Measurements from ENCODE around the gene DLG2.

DNA sequence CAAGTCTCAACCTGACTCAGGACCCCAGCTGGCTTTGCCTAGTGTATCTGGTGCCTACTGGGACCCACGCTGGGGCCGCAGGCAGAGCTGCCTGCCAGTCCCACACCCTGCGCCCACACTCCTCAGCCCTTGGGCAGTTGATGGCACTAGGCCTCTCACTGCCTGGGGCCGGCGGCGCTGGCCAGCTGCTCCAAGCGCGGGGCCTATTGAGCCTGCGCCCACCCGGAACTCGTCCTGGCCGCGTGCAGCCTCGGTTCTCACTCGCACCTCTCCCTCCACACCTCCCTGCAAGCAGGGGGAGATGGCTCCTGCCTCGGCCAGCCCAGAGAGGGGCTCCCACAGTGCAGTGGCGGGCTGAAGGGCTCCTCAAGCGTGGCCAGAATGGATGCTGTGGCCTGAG lies 1432.4 kb downstream of the DLG2 start:
- TF ChIP-seq, protein P1, sequence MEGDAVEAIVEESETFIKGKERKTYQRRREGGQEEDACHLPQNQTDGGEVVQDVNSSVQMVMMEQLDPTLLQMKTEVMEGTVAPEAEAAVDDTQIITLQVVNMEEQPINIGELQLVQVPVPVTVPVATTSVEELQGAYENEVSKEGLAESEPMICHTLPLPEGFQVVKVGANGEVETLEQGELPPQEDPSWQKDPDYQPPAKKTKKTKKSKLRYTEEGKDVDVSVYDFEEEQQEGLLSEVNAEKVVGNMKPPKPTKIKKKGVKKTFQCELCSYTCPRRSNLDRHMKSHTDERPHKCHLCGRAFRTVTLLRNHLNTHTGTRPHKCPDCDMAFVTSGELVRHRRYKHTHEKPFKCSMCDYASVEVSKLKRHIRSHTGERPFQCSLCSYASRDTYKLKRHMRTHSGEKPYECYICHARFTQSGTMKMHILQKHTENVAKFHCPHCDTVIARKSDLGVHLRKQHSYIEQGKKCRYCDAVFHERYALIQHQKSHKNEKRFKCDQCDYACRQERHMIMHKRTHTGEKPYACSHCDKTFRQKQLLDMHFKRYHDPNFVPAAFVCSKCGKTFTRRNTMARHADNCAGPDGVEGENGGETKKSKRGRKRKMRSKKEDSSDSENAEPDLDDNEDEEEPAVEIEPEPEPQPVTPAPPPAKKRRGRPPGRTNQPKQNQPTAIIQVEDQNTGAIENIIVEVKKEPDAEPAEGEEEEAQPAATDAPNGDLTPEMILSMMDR (IDR thresholded peaks at IDR 0.05; ENCODE audit: insufficient read depth, low read length): no peak
- TF ChIP-seq POLR2AphosphoS5 (IDR thresholded peaks at IDR 0.05; ENCODE audit: low read depth): no peak
